Liver (tissue), 9 donors: Measurements from ENCODE around the gene INPP4B. TPM values are rescaled to one million over a fixed set of nuclear protein-coding genes. Genes with fewer than 3 reads are reported as not detected.

Experiments used
- DNase-seq: peaks from one replicate; pipeline ENCODE4 v3.0.0-alpha.2; 2017; ENCODE audit warnings: low spot score
- H3K27ac ChIP-seq, 2 donors: one replicate each; pipeline ENCODE4 v1.7.0; 2013; ENCODE audit warnings: inconsistent platforms in 2 of 2, low read length in 2 of 2, control low read depth in 1 of 2, low read depth in 1 of 2, mild to moderate bottlenecking in 1 of 2
- H3K27me3 ChIP-seq, 4 donors: one replicate each; pipeline versions ENCODE4 v1.6.1 to v1.7.0; 2013; ENCODE audit warnings: low read length in 3 of 4, inconsistent platforms in 1 of 4, mild to moderate bottlenecking in 1 of 4, moderate library complexity in 1 of 4; ENCODE audit not compliant: control insufficient read depth in 4 of 4, insufficient read depth in 4 of 4
- H3K36me3 ChIP-seq, 4 donors: one replicate each; pipeline versions ENCODE4 v1.6.1 to v1.7.0; 2013; ENCODE audit warnings: low read length in 3 of 4, mild to moderate bottlenecking in 3 of 4, low read depth in 1 of 4, moderate library complexity in 1 of 4; ENCODE audit not compliant: control insufficient read depth in 4 of 4, insufficient read depth in 3 of 4
- H3K4me1 ChIP-seq, 4 donors: one replicate each; pipeline versions ENCODE4 v1.6.1 to v1.7.0; 2013; ENCODE audit warnings: low read length in 3 of 4, mild to moderate bottlenecking in 3 of 4, moderate library complexity in 1 of 4; ENCODE audit not compliant: control insufficient read depth in 4 of 4, insufficient read depth in 4 of 4
- H3K4me3 ChIP-seq, 3 donors: one replicate each; pipeline versions ENCODE4 v1.6.1 to v1.7.0; 2013; ENCODE audit warnings: low read length in 3 of 3, control low read depth in 1 of 3, low read depth in 1 of 3, mild to moderate bottlenecking in 1 of 3
- H3K9ac ChIP-seq, 2 donors: one replicate each; pipeline ENCODE4 v1.7.0; 2013; ENCODE audit warnings: low read length in 2 of 2, mild to moderate bottlenecking in 2 of 2, moderate library complexity in 2 of 2, control low read depth in 1 of 2, low read depth in 1 of 2
- H3K9me3 ChIP-seq, 4 donors: one replicate each; pipeline versions ENCODE4 v1.6.1 to v1.7.0; 2013; ENCODE audit warnings: low read length in 3 of 4; ENCODE audit not compliant: control insufficient read depth in 4 of 4
- ATF3 ChIP-seq: IDR thresholded peaks from 2 replicates; pipeline ENCODE4 v1.6.1; 2016; ENCODE audit warnings: antibody characterized with exemption
- CTCF ChIP-seq: fragments of 150-350 bp; IDR thresholded peaks from 2 replicates; pipeline ENCODE4 v1.5.1; 2017; ENCODE audit warnings: improper control_type of control experiment, low read depth, low read length; ENCODE audit not compliant: missing input control
- EGR1 ChIP-seq, 2 donors: IDR thresholded peaks; 2 replicates each; pipeline ENCODE4 v1.6.1; 2016 to 2018; ENCODE audit warnings: antibody characterized with exemption in 2 of 2, low read depth in 2 of 2
- FOXA1 ChIP-seq: IDR thresholded peaks from 2 replicates; pipeline ENCODE4 v1.6.1; 2016; ENCODE audit warnings: antibody characterized with exemption
- FOXA2 ChIP-seq: IDR thresholded peaks from 2 replicates; pipeline ENCODE4 v1.6.1; 2016; ENCODE audit warnings: antibody characterized with exemption
- GABPA ChIP-seq, 2 donors: IDR thresholded peaks in 1 of 2; conservative IDR thresholded peaks in 1 of 2; 2 replicates each; pipeline ENCODE4 v1.6.1; 2016; ENCODE audit warnings: antibody characterized with exemption in 2 of 2, mild to moderate bottlenecking in 1 of 2, moderate library complexity in 1 of 2
- HNF4A ChIP-seq, 2 donors: conservative IDR thresholded peaks; 2 replicates each; pipeline ENCODE4 v1.6.1; 2016; ENCODE audit warnings: antibody characterized with exemption in 2 of 2, mild to moderate bottlenecking in 2 of 2
- HNF4G ChIP-seq: IDR thresholded peaks from 2 replicates; pipeline ENCODE4 v1.6.1; 2016; ENCODE audit warnings: antibody characterized with exemption
- JUND ChIP-seq, 2 donors: IDR thresholded peaks; 2 replicates each; pipeline ENCODE4 v1.6.1; 2016; ENCODE audit warnings: antibody characterized with exemption in 2 of 2
- MAX ChIP-seq: IDR thresholded peaks from 2 replicates; pipeline ENCODE4 v1.6.1; 2016; ENCODE audit warnings: antibody characterized with exemption
- NR2F2 ChIP-seq: IDR thresholded peaks from 2 replicates; pipeline ENCODE4 v1.6.1; 2016; ENCODE audit warnings: antibody characterized with exemption
- RAD21 ChIP-seq, 2 donors: IDR thresholded peaks; 2 replicates each; pipeline ENCODE4 v1.6.1; 2016; ENCODE audit warnings: antibody characterized with exemption in 2 of 2, mild to moderate bottlenecking in 2 of 2
- REST ChIP-seq: IDR thresholded peaks from 2 replicates; pipeline ENCODE4 v1.6.1; 2016; ENCODE audit warnings: antibody characterized with exemption, mild to moderate bottlenecking
- RXRA ChIP-seq, 2 donors: IDR thresholded peaks; 2 replicates each; pipeline ENCODE4 v1.6.1; 2017 to 2018; ENCODE audit warnings: antibody characterized with exemption in 2 of 2, mild to moderate bottlenecking in 1 of 2
- SP1 ChIP-seq: IDR thresholded peaks from 2 replicates; pipeline ENCODE4 v1.6.1; 2018; ENCODE audit warnings: antibody characterized with exemption, mild to moderate bottlenecking
- TAF1 ChIP-seq: conservative IDR thresholded peaks from 2 replicates; pipeline ENCODE4 v1.6.1; 2016; ENCODE audit warnings: antibody characterized with exemption, mild to moderate bottlenecking
- YY1 ChIP-seq: IDR thresholded peaks from 2 replicates; pipeline ENCODE4 v1.6.1; 2016; ENCODE audit warnings: antibody characterized with exemption, mild to moderate bottlenecking
- ZBTB33 ChIP-seq: IDR thresholded peaks from 2 replicates; pipeline ENCODE4 v1.6.1; 2016; ENCODE audit warnings: antibody characterized with exemption
- WGBS: extraction: QIAGEN DNeasy Blood & Tissue Kit; methylation state at CpG from one replicate; pipeline ENCODE4 v1.1.7; 2013; 5-methylcytosine and 5-hydroxymethylcytosine counted together
- polyA plus RNA-seq, 2 donors: library from polyadenylated mRNA; stranded (reverse) in 1 of 2; unstranded in 1 of 2; fragments of 200-250 nt in 1 of 2; fragments of >200 nt in 1 of 2; fragmentation: Nextera tagmentation in 1 of 2; extraction: Ambion mirVana in 1 of 2; gene quantifications; one replicate each; pipeline versions ENCODE4 v1.2.1 to v1.2.3, GENCODE V29; 2013 to 2015
- total RNA-seq, 2 donors: library from RNA; depleted of rRNA; stranded (reverse); fragments of >200 nt; gene quantifications; one replicate each; pipeline ENCODE4 v1.2.3, GENCODE V29; 2014
- donor health status: healthy.
- donor health status: healthy.
- donor health status: healthy.
- donor health status: healthy.
- donor health status: healthy.

INPP4B gene
- total and polyA plus RNA-seq, 4 donors = 0.43 to 2.8 (median 1.6) TPM

- Histone ChIP-seq H3K27ac (no peak overlapping the region), H3K9ac (no peak overlapping the region), H3K36me3 (no peaks in the 10 kb centered on the region), H3K9me3 (peaks cover 0 to 3% (median 0%) of the 10 kb centered on the region in 4 donors), H3K4me1 (no peaks in the 10 kb centered on the region), H3K4me3 (no peak overlapping the region), H3K27me3 (no peaks in the 10 kb centered on the region)
- no peak for TF ChIP-seq GABPA (IDR thresholded peaks at IDR 0.05 in 1 of 2, conservative IDR thresholded peaks at IDR 0.05 in 1 of 2)
- TF ChIP-seq RAD21 (IDR thresholded peaks at IDR 0.05) = no peak
- no peak for TF ChIP-seq REST
- TF ChIP-seq YY1 = no peak
- TF ChIP-seq RXRA (IDR thresholded peaks at IDR 0.05) = no peak
- TF ChIP-seq HNF4A (conservative IDR thresholded peaks at IDR 0.05) = no peak
- no peak for TF ChIP-seq HNF4G
- TF ChIP-seq MAX = no peak
- TF ChIP-seq FOXA1 = no peak
- TF ChIP-seq EGR1 (IDR thresholded peaks at IDR 0.05; ENCODE audit: low read depth in 2 of 2) = no peak
- no peak for TF ChIP-seq ATF3
- no peak for TF ChIP-seq NR2F2
- TF ChIP-seq SP1 = no peak
- TF ChIP-seq FOXA2 = no peak
- TF ChIP-seq JUND (IDR thresholded peaks at IDR 0.05) = no peak
- no peak for TF ChIP-seq CTCF
- no peak for TF ChIP-seq ZBTB33
- TF ChIP-seq TAF1 = no peak
- 82% methylated on average over 1 of the region's 1 CpG for WGBS
- no peak for DNase-seq
Observed at GRCh38 chr4:142698552-142698951, 147.5 kb downstream of the INPP4B start.
